Neutrophil (primary cell): Measurements from ENCODE around the gene BARD1.

Experiments
- H3K27ac ChIP-seq: fragments of 200-600 bp; sonication (generic); 2 replicates; pipeline ENCODE4 v1.5.1; 2016; ENCODE audit warnings: mild to moderate bottlenecking, moderate library complexity
- H3K27me3 ChIP-seq: fragments of 200-600 bp; sonication (generic); 2 replicates; pipeline ENCODE4 v1.6.0; 2016; ENCODE audit warnings: mild to moderate bottlenecking
- H3K36me3 ChIP-seq: fragments of 200-600 bp; sonication (generic); 2 replicates; pipeline ENCODE4 v1.5.1; 2017
- H3K4me1 ChIP-seq, 2 experiments: fragments of 200-600 bp in 1 of 2; sonication (generic) in 1 of 2; 1 replicate in 1 of 2; 2 replicates in 1 of 2; pipeline versions ENCODE4 v1.5.1 to v1.6.1; 2013 to 2016; ENCODE audit warnings: low read depth in 1 of 2, low read length in 1 of 2, mild to moderate bottlenecking in 1 of 2, moderate library complexity in 1 of 2; ENCODE audit not compliant: control insufficient read depth in 1 of 2, insufficient read depth in 1 of 2
- H3K4me3 ChIP-seq, 2 experiments: fragments of 200-600 bp in 1 of 2; sonication (generic) in 1 of 2; 1 replicate in 1 of 2; 2 replicates in 1 of 2; pipeline ENCODE4 v1.5.1; 2013 to 2016; ENCODE audit warnings: low read depth in 1 of 2, low read length in 1 of 2, mild to moderate bottlenecking in 1 of 2, moderate library complexity in 1 of 2
- H3K9me3 ChIP-seq: fragments of 200-600 bp; sonication (generic); 2 replicates; pipeline ENCODE4 v1.5.1; 2016
- TF ChIP-seq, protein P1 (sequence below): fragments of 200-600 bp; sonication (generic); IDR thresholded peaks from 2 replicates; pipeline ENCODE4 v1.5.1; 2016; ENCODE audit warnings: antibody characterized with exemption

BARD1 gene

DNA sequence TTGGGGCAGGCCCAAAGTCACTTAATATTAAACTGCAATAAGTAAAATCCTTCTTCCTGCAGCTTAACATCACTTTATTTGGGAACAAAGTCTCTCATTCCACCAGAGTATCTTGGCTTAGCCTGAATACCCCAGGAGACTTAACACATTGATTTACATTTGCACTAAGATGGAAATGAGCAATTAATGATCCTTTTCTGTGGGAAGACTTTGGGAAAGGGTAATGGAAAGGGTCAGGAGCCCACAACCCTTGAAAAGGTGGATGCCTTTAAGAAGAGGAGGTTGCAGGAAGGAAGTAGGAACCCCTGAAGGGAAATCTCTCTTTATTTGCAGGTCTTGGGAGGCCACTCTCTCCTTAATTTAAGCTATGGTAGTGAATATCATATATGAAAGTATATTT is 28.0 kb upstream of the BARD1 start:
- TF ChIP-seq, protein P1, sequence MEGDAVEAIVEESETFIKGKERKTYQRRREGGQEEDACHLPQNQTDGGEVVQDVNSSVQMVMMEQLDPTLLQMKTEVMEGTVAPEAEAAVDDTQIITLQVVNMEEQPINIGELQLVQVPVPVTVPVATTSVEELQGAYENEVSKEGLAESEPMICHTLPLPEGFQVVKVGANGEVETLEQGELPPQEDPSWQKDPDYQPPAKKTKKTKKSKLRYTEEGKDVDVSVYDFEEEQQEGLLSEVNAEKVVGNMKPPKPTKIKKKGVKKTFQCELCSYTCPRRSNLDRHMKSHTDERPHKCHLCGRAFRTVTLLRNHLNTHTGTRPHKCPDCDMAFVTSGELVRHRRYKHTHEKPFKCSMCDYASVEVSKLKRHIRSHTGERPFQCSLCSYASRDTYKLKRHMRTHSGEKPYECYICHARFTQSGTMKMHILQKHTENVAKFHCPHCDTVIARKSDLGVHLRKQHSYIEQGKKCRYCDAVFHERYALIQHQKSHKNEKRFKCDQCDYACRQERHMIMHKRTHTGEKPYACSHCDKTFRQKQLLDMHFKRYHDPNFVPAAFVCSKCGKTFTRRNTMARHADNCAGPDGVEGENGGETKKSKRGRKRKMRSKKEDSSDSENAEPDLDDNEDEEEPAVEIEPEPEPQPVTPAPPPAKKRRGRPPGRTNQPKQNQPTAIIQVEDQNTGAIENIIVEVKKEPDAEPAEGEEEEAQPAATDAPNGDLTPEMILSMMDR: no peak
- no peaks in the 10 kb centered on the region for H3K4me1 ChIP-seq
- no peak overlapping the region for H3K27ac ChIP-seq
- H3K36me3 ChIP-seq: no peaks in the 10 kb centered on the region
- H3K9me3 ChIP-seq: no peaks in the 10 kb centered on the region
- no peak overlapping the region for H3K4me3 ChIP-seq
- H3K27me3 ChIP-seq: no peaks in the 10 kb centered on the region

DNA sequence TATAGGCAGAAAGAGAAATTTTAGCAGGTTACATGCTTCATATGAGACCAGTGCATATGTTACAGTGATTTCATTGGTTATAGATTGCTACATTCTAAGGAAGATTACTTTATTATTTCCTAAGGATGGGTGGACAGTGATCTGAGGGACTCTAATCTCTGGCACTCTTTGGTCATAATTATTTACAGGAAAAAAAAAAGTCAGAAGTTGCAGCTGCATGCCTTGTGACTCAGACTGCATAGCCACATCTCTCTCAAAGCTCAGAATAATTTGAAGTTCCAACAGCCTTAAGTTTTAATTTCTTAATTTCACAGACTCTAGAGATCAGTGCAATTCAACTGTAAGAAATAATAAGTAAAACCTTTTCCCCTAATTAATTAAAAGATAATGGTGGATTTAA is 27.1 kb upstream of the BARD1 start:
- TF ChIP-seq, protein P1: no peak
- Histone ChIP-seq H3K4me1 (no peaks in the 10 kb centered on the region), H3K4me3 (no peak overlapping the region), H3K9me3 (no peaks in the 10 kb centered on the region), H3K36me3 (no peaks in the 10 kb centered on the region), H3K27ac (no peak overlapping the region), H3K27me3 (no peaks in the 10 kb centered on the region)

DNA sequence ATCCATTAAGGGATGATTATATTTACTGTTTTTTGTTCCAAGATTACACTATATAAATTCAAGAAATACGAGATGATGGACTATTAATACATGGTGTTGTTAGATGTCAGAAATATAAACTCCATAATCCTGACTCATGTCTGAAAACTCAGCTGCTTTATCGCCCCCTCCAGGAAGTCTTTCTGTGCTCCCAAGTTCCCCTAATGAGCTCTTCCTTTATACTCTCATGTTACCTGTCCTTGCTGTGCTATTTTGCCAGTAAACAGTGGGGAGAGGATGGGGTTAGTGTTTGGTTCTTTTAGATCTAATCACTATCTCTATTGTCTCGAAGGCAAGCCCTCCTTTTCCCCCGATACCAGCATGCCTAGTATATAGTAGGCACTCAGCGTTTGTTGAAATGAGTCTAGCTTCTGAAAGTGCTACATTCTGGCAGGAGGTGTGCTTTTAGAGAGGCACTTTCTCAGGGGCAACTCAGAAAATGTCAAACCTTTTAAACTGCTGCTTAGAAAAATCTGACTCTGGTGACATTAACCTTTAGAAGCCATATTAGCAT is 21.4 kb upstream of the BARD1 start:
- no peaks in the 10 kb centered on the region for H3K36me3 ChIP-seq
- H3K4me3 ChIP-seq: no peak overlapping the region
- no peaks in the 10 kb centered on the region for H3K9me3 ChIP-seq
- TF ChIP-seq, protein P1: no peak
- H3K27me3 ChIP-seq: no peaks in the 10 kb centered on the region
- H3K27ac ChIP-seq: no peak overlapping the region
- no peaks in the 10 kb centered on the region for H3K4me1 ChIP-seq

DNA sequence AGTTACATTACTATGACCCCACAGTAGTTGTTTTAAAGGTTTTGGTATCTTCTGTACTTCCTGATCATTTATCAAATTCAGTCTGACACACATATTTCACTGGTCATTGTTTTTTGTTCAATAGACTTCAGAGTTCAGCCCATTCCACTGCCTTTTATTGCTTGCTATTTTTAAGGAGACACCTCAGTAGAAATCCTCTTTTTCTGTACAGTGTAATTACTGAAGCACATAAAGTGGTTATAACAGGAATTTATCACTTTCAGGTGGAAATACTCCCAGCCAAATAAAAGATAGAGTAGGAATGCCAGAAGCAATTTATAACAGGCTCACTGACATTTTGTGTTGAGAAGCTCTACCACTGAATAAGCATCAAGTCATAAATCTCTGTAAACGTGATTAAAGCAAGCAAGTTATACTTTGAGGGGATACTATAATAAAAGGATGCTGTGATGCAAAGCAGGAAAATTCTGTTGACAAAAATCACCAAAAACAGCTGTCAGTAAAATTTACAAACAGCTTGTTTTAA is 6.6 kb upstream of the BARD1 start:
- H3K36me3 ChIP-seq: no peaks in the 10 kb centered on the region
- H3K4me1 ChIP-seq: no peaks in the 10 kb centered on the region
- TF ChIP-seq, protein P1: no peak
- H3K9me3 ChIP-seq: no peaks in the 10 kb centered on the region
- H3K4me3 ChIP-seq: no peak overlapping the region
- H3K27me3 ChIP-seq: peaks cover 4% of the 10 kb centered on the region
- H3K27ac ChIP-seq: no peak overlapping the region

DNA sequence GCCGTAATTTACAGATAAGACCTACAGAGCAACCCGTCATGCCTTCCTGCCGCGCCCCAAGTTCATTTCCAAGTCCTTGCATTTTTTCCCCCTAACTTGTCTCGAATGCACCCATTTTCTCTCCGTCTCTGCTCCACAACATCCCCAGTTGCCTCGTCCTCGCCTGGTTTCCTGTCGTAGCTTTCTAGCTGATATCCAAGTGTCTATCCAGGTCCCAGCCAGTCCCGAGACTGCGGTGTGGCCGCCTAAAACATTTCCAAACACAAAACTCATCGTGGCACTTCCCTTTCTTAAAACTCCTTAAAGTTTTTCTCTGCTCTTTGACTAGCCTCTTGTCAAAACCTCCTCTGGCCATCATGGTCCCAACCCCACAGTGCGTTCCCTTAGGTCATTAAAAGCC is 1.2 kb upstream of the BARD1 start:
- Histone ChIP-seq H3K9me3 (no peaks in the 10 kb centered on the region), H3K27ac (no peak overlapping the region), H3K4me3 (peak overlapping the region; percentile 95 to 97), H3K4me1 (peaks cover 28 to 29% of the 10 kb centered on the region in 2 experiments), H3K27me3 (peaks cover 11% of the 10 kb centered on the region), H3K36me3 (no peaks in the 10 kb centered on the region)
- TF ChIP-seq, protein P1: no peak
